HG03571 (cell line): Measurements from ENCODE around the gene C2orf74.
A peak's percentile ranks its signal among the peaks of the same experiment; 100 is the strongest.
"Not testable (repeated sequence)": the region's sequence is repeated elsewhere in the genome, so short reads cannot be mapped to it uniquely, and the experiment has no call there.

Experiments used
- ATAC-seq: cut with Tn5 transposase; IDR thresholded peaks from one replicate; pipeline ENCODE4 v1.9.1; 2021; ENCODE audit not compliant: unreplicated experiment

Gene C2orf74

GRCh38 chr2:61172671-61173070, 10.7 kb downstream of the C2orf74 start:
- ATAC-seq: no peak

GRCh38 chr2:61173116-61173515, 11.1 kb downstream of the C2orf74 start:
- ATAC-seq: no peak

GRCh38 chr2:61175036-61175435, 13.0 kb downstream of the C2orf74 start:
- no peak for ATAC-seq

- peak; percentile 81 for ATAC-seq
These were observed 15.1 kb downstream of the C2orf74 start for GRCh38 chr2:61176755-61177726.

GRCh38 chr2:61177727-61178549, 15.9 kb downstream of the C2orf74 start:
- peak; percentile 13 for ATAC-seq

- no peak for ATAC-seq
These were observed 16.9 kb downstream of the C2orf74 start for GRCh38 chr2:61178603-61179545.

GRCh38 chr2:61179701-61180639, 18.0 kb downstream of the C2orf74 start:
- ATAC-seq: no peak

- ATAC-seq: no peak
These were observed 18.7 kb downstream of the C2orf74 start for GRCh38 chr2:61180686-61181085.

GRCh38 chr2:61181382-61182058, 19.5 kb downstream of the C2orf74 start:
- ATAC-seq: no peak

- ATAC-seq: no peak
These were observed 20.0 kb downstream of the C2orf74 start for GRCh38 chr2:61182059-61182383.

- no peak for ATAC-seq
These were observed 21.8 kb downstream of the C2orf74 start for GRCh38 chr2:61183795-61184194.

GRCh38 chr2:61184263-61184662, 22.3 kb downstream of the C2orf74 start:
- ATAC-seq: no peak

GRCh38 chr2:61185231-61185728, 23.3 kb downstream of the C2orf74 start:
- ATAC-seq: no peak

GRCh38 chr2:61187085-61187484, 25.1 kb downstream of the C2orf74 start:
- no peak for ATAC-seq

- ATAC-seq: no peak
These were observed 31.9 kb downstream of the C2orf74 start for GRCh38 chr2:61193670-61194561.

GRCh38 chr2:61194646-61195045, 32.7 kb downstream of the C2orf74 start:
- not testable (repeated sequence) for ATAC-seq

- no peak for ATAC-seq
These were observed 34.7 kb downstream of the C2orf74 start for GRCh38 chr2:61196671-61197070.

GRCh38 chr2:61205132-61205531, 43.1 kb downstream of the C2orf74 start:
- no peak for ATAC-seq
